ENCODE measurements around the gene SVIL.

GRCh38 chr10:29647478-29647877 is 12.7 kb upstream of the SVIL start:
- TF ChIP-seq SMARCE1 (IDR thresholded peaks at IDR 0.05; ENCODE audit: borderline replicate concordance) (no peak), RAD21 (CRISPR knock-in tag; IDR thresholded peaks at IDR 0.05) (no peak), ZBTB40 (IDR thresholded peaks at IDR 0.05) (no peak), ZBTB40 (CRISPR knock-in tag; IDR thresholded peaks at IDR 0.05) (no peak), ZNF790 (CRISPR knock-in tag; IDR thresholded peaks at IDR 0.05; ENCODE audit: borderline replicate concordance) (no peak), CTCF (CRISPR knock-in tag; IDR thresholded peaks at IDR 0.05) (no peak), CCAR2 (optimal IDR thresholded peaks at IDR 0.05; ENCODE audit: low read depth, low read length) (no peak), PRDM15 (CRISPR knock-in tag; IDR thresholded peaks at IDR 0.05) (no peak)
